Gastroesophageal sphincter (tissue), 3 donors: ENCODE measurements around the gene ACTN2.

Experiments
- POLR2A ChIP-seq, 2 donors: fragments of 450-650 bp; IDR thresholded peaks; one replicate each; pipeline ENCODE4 v1.6.1; 2017; ENCODE audit warnings: antibody characterized with exemption in 2 of 2, mild to moderate bottlenecking in 2 of 2, moderate library complexity in 1 of 2
- TF ChIP-seq, protein P1 (sequence below), 4 experiments: fragments of 200-600 bp in 2 of 4; fragments of 450-650 bp in 2 of 4; sonication (generic) in 1 of 4; IDR thresholded peaks; one replicate each; pipeline ENCODE4 v1.5.1; 2017 to 2019; ENCODE audit warnings: antibody characterized with exemption in 4 of 4, mild to moderate bottlenecking in 2 of 4, moderate library complexity in 2 of 4

DNA sequence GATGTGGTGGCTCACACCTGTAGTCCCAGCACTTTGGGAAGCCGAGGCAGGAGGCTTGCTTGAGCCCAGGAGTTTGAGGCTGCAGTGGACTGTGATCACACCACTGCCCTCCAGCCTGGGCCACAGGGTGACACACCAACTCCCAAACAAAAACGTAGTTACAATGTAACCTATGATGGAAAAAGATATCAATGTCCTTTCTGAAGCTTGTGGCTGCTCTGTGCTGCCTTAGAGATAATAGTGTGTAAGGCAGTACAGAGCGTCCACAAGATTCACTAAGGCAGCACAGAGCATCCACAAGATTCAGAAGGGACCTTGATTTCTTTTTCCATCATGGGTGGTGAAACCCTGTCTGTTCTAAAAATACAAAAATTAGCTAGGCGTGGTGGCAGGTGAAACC lies 42.5 kb downstream of the ACTN2 start:
- TF ChIP-seq, protein P1, sequence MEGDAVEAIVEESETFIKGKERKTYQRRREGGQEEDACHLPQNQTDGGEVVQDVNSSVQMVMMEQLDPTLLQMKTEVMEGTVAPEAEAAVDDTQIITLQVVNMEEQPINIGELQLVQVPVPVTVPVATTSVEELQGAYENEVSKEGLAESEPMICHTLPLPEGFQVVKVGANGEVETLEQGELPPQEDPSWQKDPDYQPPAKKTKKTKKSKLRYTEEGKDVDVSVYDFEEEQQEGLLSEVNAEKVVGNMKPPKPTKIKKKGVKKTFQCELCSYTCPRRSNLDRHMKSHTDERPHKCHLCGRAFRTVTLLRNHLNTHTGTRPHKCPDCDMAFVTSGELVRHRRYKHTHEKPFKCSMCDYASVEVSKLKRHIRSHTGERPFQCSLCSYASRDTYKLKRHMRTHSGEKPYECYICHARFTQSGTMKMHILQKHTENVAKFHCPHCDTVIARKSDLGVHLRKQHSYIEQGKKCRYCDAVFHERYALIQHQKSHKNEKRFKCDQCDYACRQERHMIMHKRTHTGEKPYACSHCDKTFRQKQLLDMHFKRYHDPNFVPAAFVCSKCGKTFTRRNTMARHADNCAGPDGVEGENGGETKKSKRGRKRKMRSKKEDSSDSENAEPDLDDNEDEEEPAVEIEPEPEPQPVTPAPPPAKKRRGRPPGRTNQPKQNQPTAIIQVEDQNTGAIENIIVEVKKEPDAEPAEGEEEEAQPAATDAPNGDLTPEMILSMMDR (IDR thresholded peaks at IDR 0.05): no peak
- no peak for TF ChIP-seq POLR2A (IDR thresholded peaks at IDR 0.05)
